ENCODE results near the gene EDA. TPM values are rescaled to one million over a fixed set of nuclear protein-coding genes. Genes with fewer than 3 reads are reported as not detected.

Gene EDA
- total RNA-seq, 1 experiment from 2014 or later = 0.23 TPM

GRCh38 chrX:70025464-70025863 lies 409.6 kb downstream of the EDA start:
- Histone ChIP-seq H3K36me3 (ENCODE audit: control insufficient read depth, insufficient read depth, low read length) (no peaks in the 10 kb centered on the region), H3K4me1 (ENCODE audit: control insufficient read depth, insufficient read depth, low read length) (no peaks in the 10 kb centered on the region), H3K27me3 (ENCODE audit: control insufficient read depth, insufficient read depth, low read length) (no peaks in the 10 kb centered on the region), H3K4me3 (ENCODE audit: low read depth in 2 of 2, low read length in 2 of 2) (no peak overlapping the region), H3K27ac (ENCODE audit: low read length) (no peak overlapping the region), H3K9me3 (ENCODE audit: control insufficient read depth, insufficient read depth, low read depth, low read length) (no peaks in the 10 kb centered on the region)
- DNase-seq (ENCODE audit: low read depth, low spot score) = no peak
- no peak for ATAC-seq
- CTCF ChIA-PET = no interaction called here
- no TSS peak for BruUV-seq (replicated peaks)
- POLR2A ChIA-PET = no interaction called here
- intact Hi-C loops (cut with micrococcal nuclease; ENCODE audit: unreplicated experiment) = no loop called here
- no peak for TF ChIP-seq SIN3A (IDR thresholded peaks at IDR 0.05; ENCODE audit: borderline replicate concordance, insufficient read depth, low read depth, low read length)
- TF ChIP-seq, protein P1, sequence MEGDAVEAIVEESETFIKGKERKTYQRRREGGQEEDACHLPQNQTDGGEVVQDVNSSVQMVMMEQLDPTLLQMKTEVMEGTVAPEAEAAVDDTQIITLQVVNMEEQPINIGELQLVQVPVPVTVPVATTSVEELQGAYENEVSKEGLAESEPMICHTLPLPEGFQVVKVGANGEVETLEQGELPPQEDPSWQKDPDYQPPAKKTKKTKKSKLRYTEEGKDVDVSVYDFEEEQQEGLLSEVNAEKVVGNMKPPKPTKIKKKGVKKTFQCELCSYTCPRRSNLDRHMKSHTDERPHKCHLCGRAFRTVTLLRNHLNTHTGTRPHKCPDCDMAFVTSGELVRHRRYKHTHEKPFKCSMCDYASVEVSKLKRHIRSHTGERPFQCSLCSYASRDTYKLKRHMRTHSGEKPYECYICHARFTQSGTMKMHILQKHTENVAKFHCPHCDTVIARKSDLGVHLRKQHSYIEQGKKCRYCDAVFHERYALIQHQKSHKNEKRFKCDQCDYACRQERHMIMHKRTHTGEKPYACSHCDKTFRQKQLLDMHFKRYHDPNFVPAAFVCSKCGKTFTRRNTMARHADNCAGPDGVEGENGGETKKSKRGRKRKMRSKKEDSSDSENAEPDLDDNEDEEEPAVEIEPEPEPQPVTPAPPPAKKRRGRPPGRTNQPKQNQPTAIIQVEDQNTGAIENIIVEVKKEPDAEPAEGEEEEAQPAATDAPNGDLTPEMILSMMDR (IDR thresholded peaks at IDR 0.05) = no peak
- TF ChIP-seq POLR2AphosphoS5 (IDR thresholded peaks at IDR 0.05; ENCODE audit: low read depth, low read length) = no peak
- TF ChIP-seq TCF7L2 (IDR thresholded peaks at IDR 0.05; ENCODE audit: low read depth, low read length) = no peak
- no peak for TF ChIP-seq REST (IDR thresholded peaks at IDR 0.05; ENCODE audit: insufficient read depth in 1 of 2, low read depth in 2 of 2, low read length in 1 of 2)
- in situ Hi-C loops (cut with HindIII; ENCODE audit: low pct_unique_long_range_greater_than_20kb, low sequenced_read_pairs) = no loop called here

- TF ChIP-seq REST (IDR thresholded peaks at IDR 0.05; ENCODE audit: insufficient read depth in 1 of 2, low read depth in 2 of 2, low read length in 1 of 2) (no peak), TCF7L2 (IDR thresholded peaks at IDR 0.05; ENCODE audit: low read depth, low read length) (no peak), SIN3A (IDR thresholded peaks at IDR 0.05; ENCODE audit: borderline replicate concordance, insufficient read depth, low read depth, low read length) (no peak), POLR2AphosphoS5 (IDR thresholded peaks at IDR 0.05; ENCODE audit: low read depth, low read length) (no peak)
- TF ChIP-seq, protein P1 (IDR thresholded peaks at IDR 0.05) = no peak
- no peak for ATAC-seq
- Histone ChIP-seq H3K27me3 (ENCODE audit: control insufficient read depth, insufficient read depth, low read length) (no peaks in the 10 kb centered on the region), H3K36me3 (ENCODE audit: control insufficient read depth, insufficient read depth, low read length) (no peaks in the 10 kb centered on the region), H3K4me1 (ENCODE audit: control insufficient read depth, insufficient read depth, low read length) (no peaks in the 10 kb centered on the region), H3K4me3 (ENCODE audit: low read depth in 2 of 2, low read length in 2 of 2) (no peak overlapping the region), H3K27ac (ENCODE audit: low read length) (no peak overlapping the region), H3K9me3 (ENCODE audit: control insufficient read depth, insufficient read depth, low read depth, low read length) (no peaks in the 10 kb centered on the region)
- in situ Hi-C loops (cut with HindIII; ENCODE audit: low pct_unique_long_range_greater_than_20kb, low sequenced_read_pairs) = no loop called here
- intact Hi-C loops (cut with micrococcal nuclease; ENCODE audit: unreplicated experiment) = no loop called here
- ChIA-PET CTCF (no interaction called here), POLR2A (interaction anchor here (0.6 kb wide), 1 partner anchor 14 kb away, joined by 3 read pairs; no protein-coding TSS in a partner anchor)
- no peak for DNase-seq (ENCODE audit: low read depth, low spot score)
- no TSS peak for BruUV-seq (replicated peaks)
Measured at GRCh38 chrX:70026112-70026850, 410.4 kb downstream of the EDA start.

Measured in Panc1 (cell line).